HK-2 (cell line): ENCODE results near the gene PTPRM.
A peak's percentile ranks its signal among the peaks of the same experiment; 100 is the strongest.

Experiments used
- DNase-seq: peaks from one replicate; pipeline ENCODE4 v3.0.0-alpha.2; 2018; ENCODE audit not compliant: unreplicated experiment

PTPRM gene

DNA sequence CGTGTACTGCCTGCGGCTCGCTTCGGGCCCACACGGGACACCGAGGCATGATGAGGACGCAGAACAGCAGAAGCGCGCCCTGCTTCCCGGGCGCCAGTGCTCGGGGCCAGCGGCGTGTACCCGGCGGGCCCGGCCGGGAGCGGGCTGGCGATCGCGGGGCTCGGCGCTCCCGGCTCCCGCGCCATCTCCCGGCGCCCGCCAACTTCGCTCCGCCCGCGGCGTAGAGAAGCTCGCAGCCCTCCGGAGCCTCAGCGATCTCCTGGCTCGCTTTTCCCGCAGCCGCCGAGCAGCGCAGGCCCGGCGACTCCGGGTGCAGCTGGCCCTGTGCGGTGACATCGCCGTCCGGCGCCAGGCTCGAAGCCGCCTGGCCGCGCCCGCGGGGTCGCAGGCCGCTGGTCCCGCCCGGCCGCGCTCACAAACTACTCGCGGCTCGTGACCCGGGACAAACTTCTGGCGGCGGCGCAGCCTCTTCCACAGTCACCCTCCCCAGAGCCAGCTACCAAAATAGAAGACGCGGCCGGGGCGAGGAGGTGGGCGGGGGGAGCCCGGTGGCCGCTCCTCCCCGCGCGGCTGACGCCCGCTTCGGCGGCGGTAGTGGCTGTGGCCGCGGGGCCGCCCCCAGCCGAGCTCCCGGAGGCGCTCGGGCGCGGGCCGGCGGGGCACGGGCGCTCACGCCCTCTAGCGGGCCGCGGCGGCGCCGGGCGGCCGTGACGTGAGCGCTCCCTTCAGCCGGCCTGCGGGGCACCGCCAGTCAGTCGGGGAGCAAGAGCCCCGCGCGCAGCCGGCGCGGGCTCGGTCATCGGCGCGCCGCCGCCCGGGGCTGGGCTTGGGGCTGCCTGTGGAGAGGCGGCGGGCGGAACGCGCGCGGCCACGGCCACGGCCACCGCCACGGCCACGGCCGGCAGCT lies at the start of gene PTPRM:
Gene PTPRM (plus strand): TSS at position 750 of the 907 bp plus-strand sequence. CDS start 503 bp downstream, outside the sequence.
- DNase-seq, result peak; percentile 71

DNA sequence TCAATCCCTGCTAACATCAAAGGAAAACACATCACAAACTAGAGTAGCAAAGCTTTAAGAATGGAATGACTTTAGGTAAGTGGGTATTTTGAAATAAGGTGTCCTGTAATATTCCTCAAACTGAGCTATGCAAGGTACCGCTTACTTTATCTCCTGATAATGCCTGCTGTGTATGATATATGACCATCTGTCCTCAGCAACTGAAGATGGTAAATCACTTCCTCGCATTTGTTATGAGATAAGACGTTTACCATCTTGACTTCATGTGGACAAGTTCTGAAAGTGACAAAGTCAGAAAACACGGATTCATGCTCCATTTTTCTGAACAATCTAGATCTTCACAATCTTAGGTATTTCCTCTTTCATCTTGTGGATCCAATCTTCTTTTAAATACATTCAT lies 49.3 kb upstream of the PTPRM start:
- no peak for DNase-seq

DNA sequence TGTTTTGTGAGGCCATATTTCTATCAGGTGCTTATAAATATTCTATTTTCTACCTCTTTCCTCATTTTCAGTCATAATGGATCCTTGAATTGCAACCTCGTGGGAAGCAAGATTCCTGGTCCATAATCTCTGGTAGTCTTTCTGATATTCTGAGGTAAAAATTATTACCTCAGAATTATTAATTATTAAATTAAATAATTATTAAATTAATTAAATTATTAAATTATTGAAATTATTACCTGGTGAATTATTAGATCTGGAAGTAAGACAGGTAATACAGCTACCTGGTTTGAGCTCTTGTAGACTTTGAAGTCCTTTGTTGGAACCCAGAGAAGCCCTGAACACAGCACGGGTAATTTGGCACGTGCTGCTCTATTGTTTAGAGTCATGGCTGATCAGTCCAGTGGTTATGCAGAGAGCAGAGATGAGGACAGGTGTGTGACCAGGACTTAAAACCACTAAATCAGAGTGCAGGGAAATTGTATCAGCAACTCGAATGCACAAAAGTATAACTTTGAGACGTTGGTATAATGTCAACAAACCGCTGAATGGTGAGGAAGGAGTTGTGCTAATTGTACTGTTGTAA lies 46.8 kb upstream of the PTPRM start:
- no peak for DNase-seq

- no peak for DNase-seq
Observed at GRCh38 chr18:7521226-7521856, 45.8 kb upstream of the PTPRM start.

GRCh38 chr18:7523772-7524171 lies 43.3 kb upstream of the PTPRM start:
- no peak for DNase-seq

GRCh38 chr18:7524786-7525185 lies 42.3 kb upstream of the PTPRM start:
- no peak for DNase-seq

DNA sequence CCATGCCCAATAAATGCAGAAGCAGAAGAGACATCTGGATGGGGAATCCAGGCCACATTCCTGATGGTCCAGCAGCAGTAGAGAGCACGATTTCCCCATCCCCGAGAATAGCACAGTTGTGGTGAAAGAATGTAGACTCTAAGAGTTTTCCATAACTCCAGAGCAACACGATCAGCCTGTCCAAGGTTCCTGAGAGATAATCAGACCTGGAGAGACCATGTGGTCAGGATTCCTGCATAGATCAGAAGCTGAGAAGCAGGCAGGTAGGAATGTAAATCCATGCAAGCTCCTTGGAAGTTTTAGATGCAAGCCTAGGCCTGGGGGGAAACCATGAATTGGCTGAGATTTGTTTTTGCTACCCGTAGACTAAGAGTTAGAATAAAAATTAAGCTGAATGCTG lies 34.2 kb upstream of the PTPRM start:
- DNase-seq, result no peak

- DNase-seq, result no peak
Observed at GRCh38 chr18:7535436-7536205, 31.5 kb upstream of the PTPRM start.

GRCh38 chr18:7537145-7537544 lies 30.0 kb upstream of the PTPRM start:
- DNase-seq, result no peak

- no peak for DNase-seq
Observed at GRCh38 chr18:7541835-7542234, 25.3 kb upstream of the PTPRM start.

DNA sequence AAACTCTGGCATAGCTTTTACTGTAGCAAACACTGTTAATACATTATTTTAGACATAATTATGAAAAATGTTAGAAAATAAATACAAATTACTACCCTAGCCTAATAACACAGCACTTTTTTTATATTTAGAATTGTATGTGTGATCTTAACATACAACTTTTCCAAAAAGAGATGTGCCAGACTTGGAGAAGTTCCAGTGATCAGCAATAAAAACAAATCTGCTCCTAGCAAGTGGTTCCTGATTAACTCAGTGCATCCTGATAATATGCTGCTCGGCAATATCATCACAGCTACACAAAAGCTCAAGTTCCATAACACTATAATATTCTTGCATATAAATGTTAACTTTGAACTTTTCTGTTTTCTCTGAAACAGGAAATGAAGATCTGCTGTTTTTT lies 22.4 kb upstream of the PTPRM start:
- DNase-seq, result no peak

- no peak for DNase-seq
Observed at GRCh38 chr18:7545734-7546133, 21.4 kb upstream of the PTPRM start.

DNA sequence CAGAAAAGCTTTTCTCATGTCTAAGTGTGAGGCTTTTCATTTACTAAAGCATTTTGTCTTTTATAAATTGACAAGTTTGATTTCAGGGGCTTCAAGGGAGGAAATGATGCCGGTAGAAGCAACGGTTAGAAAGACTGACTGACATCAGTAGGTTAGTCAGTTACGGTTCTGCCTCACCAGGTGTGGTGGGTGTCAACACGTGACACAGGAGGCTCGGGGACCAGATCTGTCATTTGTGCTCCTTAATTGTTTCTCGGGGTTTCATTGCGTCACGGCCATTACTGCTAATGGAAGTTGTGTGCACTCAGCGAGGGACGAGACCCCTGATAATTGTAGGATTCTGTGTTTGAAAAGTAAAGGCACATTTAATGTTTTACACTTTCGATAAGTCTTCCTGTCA lies 18.9 kb upstream of the PTPRM start:
- no peak for DNase-seq

DNA sequence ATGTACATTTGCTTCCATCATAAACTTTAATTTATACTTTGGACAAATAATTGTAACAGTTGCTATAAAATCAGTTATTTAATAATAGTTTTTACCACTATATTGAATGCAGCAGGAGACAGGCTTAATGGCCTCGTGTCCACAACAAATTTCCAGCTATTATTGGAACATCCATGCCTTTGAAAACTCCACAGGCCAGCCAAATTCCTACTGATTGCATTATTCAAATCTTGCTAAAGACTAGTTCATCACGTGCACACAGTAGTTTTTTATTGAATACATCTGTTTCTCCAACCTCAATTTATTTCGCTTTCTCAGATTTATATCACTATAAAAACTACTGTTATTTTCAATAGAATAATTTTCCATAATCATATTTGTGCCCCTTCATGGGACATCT lies 18.4 kb upstream of the PTPRM start:
- DNase-seq, result no peak

- no peak for DNase-seq
Observed at GRCh38 chr18:7557973-7558372, 9.1 kb upstream of the PTPRM start.

DNA sequence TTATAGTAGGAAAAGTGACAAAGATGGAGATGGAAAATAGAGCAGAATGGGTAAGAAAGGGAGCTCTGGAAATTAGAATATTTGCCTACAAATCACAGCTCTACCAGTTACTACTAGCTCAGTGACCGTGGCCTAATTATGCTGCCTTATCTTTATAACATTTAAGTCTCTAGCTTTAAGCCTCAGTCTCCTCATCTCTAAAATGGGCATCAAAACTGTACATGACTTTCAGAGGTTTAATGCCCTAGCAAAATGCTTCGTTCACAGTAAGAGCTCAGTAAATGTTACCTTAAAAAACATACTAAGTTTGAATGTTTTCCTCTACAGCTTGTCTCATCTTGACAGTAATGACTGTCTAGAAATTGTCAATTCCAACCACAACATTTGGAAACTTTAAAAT lies 8.3 kb upstream of the PTPRM start:
- DNase-seq, result no peak

- no peak for DNase-seq
Observed at GRCh38 chr18:7559709-7560319, 7.3 kb upstream of the PTPRM start.

GRCh38 chr18:7561909-7562460 lies 5.1 kb upstream of the PTPRM start:
- DNase-seq, result no peak

GRCh38 chr18:7562491-7562890 lies 4.6 kb upstream of the PTPRM start:
- no peak for DNase-seq

DNA sequence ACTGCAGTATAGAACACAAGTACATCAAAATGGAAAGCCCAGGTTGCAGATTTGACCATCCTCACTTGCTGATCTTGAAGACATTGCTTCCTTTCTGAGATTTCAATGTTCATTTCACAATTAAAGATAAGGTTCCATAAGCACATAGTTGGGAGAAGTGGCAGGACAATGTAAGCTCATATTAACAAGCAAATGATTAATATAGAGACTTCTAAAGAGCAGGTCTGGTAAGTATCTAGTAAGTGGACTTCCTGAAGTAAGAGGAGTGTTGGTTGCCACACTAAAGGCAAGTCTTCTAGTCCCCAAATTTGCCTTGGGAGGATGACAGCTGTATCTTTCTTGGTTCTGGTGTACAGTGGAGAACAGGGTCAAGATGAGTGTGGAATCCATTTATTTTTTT lies 1.4 kb upstream of the PTPRM start:
- DNase-seq, result no peak

DNA sequence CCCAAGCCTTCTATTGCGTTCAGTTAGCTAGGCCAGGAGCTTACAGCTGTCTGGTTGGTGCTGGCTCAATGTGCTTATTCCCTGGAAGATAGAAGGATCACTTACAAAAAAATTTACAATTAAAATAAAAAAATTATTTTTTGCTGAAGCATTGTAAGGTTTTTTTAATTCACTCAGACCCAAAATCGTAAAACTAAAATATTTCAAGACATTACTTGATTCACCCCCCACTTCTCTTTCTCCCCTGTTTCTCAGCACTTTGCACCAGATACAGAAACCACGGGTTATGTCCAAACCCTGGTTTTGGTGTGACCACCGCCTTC lies 911 bp upstream of the PTPRM start:
- no peak for DNase-seq
